G401.6 (cell line): ENCODE results near the gene SPATA12.

Experiments
- FAIRE-seq: peaks from 2 replicates; lab custom pipeline; 2012; peaks lifted over from hg19 to GRCh38; lab: Jason Lieb, UNC

The SPATA12 gene, protein sequence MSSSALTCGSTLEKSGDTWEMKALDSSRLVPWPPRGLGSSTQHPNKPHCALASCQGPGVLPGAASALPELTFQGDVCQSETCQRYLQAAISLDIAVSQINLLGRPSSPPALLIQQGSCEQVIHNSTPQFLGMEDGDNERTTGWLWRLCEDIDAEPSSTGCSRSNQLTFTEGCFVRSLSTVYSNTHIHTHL

DNA sequence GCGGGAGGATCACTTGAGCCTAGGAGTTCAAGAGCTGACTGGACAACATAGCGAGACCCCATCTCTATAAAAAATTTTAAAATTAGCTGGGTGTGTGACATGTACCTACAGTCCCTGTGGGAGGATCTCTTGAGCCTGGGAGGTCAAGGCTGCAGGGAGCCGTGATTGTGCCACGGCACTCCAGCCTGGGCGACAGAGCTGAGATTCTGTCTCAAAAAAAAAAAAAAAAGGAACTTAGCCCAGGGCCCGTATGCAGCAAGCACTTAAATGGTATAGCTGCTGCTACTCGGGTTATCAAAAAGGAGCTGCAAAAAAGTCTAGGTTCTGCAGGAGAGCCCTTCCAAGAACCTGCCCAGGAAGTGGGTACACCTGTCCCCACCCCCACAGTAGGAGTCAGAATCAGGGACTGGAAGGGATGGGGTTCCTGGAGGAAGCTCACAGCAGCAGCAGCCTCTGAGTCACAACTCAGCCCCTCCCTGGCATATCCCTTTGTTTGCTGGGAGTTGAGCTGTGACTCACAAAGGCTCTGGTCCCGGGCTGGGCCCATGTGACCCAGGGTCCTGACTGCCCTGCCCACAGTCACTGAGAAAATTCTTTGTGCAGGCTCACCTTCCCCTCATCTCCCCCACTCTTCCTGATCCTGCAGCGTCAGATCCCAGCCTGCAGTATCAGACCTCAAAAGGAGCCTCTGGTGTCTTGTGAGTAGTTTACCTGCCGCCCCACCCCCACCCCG lies at the start of gene SPATA12:
Gene SPATA12, plus strand, starts transcription at position 576 of the 733 bp plus-strand sequence. CDS start 13,031 bp downstream, outside the sequence.
- FAIRE-seq: no peak

DNA sequence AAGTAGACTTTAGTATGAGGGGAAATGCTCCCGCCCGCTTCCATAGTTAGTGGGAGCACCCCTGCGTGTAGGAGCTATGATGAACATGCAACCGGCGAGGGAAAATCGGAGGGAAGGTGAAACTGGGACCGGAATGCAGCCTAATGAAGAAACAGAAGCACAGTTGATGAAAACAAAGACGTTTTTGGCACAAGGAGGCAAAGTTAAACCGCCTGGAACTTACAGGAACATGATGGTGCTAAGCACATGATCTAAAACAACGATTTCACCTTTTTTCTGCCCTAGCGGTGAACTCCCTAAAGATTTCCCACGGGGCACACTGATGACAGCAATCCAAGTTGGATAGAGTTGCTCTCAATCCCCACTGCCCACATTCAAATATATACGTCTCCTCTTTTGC lies 49.4 kb upstream of the SPATA12 start:
- FAIRE-seq: no peak

DNA sequence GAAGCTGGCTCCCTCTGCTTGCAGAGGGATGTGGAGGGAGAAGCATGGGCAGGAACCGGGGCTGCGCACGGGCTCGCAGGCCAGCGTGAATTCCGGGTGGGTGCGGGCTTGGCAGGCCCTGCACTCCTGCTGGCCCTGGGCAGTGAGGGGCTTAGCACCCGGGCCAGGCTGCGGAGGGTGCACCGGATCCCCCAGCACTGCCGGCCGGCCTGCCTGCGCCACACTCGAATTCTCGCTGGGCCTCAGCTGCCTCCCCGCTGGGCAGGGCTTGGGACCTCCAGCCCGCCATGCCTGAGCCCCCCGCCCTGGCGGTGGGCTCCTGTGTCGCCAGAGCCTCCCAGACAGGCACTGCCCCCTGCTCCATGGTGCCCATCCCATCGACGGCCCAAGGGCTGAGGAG lies 47.6 kb upstream of the SPATA12 start:
- FAIRE-seq: no peak

GRCh38 chr3:57015350-57015729 lies 45.1 kb upstream of the SPATA12 start:
- FAIRE-seq: no peak

DNA sequence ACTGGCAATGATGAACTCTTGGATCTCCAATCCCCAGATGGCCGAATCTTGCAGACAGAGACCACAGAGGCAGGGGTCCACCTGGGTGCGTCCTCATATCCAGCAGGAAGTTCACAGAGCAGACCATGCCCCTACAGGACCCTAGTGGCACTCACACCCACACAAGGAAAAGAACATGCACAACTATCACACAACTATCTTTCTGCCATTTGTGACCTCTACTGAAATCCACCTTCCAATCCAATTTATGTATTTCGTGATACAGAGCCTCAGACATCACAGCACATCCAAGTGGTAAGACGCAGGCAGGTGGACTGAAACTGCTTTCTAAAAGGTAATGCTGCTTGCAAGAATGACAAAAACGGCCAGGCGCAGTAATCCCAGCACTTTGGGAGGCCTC lies 44.6 kb upstream of the SPATA12 start:
- FAIRE-seq: no peak

DNA sequence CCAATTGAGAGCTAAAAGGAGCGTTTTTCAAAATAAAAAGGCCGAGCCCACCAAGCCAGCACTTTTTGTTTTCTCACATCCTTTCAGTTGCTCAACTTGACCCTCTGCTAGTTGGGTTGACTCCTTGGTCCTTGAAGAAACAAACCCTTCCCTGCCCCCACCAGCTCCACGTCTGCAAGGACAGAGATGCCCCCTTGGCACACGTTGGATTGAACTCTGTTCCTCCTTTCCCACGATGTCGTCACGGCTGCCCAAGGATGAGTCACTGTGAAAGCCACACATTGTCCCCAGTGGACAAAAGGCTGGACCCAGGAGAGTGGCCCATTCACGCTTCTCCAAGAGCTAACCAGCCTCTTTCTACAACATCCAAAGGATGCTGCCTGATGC lies 43.0 kb upstream of the SPATA12 start:
- no peak for FAIRE-seq

DNA sequence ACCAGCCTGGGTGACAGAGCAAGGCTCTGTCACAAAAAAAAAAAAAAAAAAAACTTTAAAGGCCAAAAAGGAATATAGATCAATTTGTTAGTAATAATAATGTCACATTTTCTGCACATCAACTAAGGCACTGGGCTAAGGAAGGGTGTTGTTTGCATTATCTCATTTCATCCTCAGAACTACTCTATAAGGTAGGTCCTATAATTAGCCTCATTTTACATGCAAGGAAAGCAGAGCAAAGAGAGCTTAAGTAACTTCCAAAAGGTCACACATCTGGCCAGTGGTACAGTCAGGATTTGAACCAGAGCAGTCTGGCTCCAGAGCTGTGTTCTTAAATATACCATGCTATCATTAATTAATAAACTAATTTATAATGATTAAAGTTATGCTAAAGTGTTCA lies 42.2 kb upstream of the SPATA12 start:
- no peak for FAIRE-seq

DNA sequence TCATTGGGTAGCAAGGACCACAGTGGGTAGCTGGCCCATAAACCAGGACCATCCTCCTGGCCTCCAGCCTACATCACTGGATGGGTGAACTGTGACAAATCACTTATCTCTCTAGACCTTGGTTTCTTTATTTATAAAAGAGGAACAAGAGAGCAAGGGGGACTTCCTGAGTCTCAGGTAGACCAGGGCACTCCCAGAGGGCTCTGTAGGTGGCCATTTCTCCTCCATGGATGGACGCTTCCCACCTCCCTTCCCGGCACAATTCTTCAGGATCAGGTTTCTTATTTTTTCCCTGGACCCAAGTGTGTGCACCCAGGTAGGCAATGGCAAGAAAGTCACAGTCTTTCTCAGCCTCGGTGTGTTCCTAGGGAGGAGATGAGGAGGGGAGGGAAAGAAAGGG lies 41.4 kb upstream of the SPATA12 start:
- no peak for FAIRE-seq

DNA sequence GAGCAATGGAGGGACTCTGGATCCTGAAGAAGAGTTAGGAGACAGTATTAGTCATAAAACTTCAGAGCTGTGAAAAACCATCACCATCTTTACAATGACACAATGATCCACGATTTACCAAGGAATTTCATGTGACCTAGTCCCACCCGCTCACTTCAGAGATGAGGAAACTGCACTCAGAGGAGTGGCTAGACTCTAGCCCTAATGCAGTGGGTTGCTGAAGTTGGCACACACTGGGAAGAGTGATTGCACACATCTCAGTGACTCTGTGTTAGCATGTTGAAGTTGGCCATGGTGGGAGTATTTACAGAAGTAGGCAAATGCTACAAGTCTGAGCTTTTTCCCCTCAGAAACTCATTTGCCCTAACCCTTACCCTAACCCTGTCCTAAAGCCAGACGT lies 35.2 kb upstream of the SPATA12 start:
- FAIRE-seq: no peak

GRCh38 chr3:57026944-57027343 lies 33.5 kb upstream of the SPATA12 start:
- no peak for FAIRE-seq

DNA sequence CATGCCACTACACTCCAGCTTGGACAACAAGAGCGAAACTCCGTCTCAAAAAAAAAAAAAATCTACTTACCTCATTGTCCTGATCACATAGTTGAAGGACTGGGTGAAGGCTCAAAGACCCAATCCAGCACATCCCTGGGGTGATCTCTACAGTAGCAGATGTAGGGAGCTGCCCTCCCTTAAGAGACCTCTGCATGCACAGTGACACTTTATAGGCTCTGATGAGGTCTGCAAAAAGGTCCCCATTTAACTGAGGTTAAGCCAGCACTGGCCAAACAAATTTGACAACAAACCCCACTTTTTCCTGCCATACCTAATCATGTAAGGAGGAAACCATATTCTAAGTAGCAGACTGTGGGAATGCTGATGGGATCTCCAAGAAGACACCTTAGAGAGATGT lies 31.1 kb upstream of the SPATA12 start:
- no peak for FAIRE-seq

DNA sequence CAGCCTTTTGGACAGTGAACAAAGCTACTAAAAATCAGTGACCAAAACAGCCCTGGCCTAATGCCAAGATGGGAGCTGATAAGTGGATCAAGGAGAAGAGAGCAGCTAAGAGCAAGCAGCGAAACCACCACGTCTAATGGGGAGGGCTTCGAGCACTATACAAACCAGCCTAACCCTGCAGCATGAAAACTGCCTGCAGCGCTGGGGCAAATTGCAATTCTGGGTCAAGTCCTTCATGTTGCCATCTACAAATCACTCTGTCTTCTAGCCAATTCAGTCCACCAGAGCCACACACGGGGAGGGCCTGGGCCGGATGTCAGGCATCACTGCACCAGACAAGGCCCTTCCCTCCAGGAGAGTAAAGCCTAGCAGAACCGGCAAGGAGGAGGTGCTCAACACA lies 30.5 kb upstream of the SPATA12 start:
- no peak for FAIRE-seq

DNA sequence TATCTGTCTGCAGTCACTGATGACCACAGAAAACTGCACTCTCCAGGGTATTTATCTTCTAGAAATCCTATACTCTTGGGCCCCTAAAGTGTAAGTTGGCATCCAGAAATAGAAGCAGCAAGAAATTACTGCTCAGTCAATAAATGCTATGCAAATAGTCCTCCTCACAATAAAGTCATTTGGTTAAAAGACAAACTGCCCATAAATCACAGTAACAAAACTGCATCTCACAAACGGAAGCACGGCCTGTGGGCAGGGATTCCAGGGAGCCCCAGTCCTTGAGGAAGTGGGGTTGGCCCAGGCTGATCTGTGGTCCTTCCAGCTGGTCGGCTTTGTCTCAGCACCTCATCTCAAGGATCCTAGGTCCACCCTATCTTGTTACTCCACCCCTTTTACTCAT lies 29.7 kb upstream of the SPATA12 start:
- FAIRE-seq: no peak

DNA sequence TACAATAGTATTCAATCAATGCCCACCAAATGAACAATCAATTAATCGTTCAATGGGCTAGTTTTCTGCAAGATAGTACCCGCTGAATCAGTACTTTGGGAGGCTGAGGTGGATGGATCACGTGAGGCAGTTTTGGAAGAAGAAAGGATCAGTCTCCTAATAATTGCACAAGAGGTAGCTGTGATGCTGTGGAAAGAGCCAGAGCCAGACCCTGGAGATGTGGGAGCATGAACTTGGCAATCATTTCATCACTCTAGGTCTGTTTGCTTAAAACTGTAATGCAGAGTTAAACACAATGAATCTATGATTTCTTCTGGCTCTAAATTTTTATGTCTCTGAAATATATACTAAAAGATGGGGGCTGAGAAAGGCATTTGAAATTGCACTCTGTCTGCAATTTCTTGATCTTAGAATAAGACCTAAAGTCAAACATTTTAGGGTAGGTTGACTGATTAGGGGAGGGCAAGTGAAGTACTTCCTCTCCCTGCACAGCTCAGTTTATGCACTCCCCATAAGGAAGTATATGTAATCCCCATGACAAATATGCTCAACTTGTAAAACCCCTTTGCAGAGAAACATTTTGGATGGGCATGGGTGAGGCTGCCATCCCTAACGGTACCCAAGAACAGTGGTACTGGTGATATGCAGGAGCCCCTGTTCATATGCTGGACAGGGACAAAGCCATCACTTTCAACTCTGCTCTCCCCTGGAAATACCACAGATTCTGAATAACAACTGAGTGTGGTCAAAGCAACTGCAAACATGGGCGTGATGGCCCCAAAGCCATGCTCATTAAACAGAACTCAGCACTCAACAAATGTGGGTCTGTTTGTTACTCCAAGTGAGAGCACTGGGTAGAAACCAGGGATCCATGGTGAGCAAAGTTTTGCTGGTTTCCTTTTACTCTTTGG lies 28.6 kb upstream of the SPATA12 start:
- no peak for FAIRE-seq

- no peak for FAIRE-seq
Measured at GRCh38 chr3:57036952-57037351, 23.5 kb upstream of the SPATA12 start.

GRCh38 chr3:57038466-57039164 lies 21.8 kb upstream of the SPATA12 start:
- no peak for FAIRE-seq

DNA sequence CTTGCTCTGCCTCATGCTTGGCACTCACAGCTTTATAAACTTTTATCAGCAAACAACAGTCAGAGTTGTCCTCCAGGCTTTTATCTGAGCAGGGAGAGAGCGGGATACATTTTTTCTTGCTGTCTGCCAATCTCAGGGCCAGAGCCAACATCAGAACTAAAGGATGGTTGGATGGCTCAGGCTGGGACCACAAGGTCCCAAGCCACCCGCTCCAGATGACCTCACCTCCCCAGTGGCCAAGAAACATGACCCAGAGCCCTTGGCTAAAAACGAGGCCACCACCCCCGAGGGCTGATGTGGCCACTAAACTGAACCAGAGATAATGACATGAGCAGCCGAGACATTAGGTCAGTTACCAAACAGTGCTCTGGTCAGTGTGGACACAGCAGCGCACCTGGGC lies 18.8 kb upstream of the SPATA12 start:
- no peak for FAIRE-seq

- FAIRE-seq: no peak
Measured at GRCh38 chr3:57043518-57043917, 16.9 kb upstream of the SPATA12 start.

- FAIRE-seq: no peak
Measured at GRCh38 chr3:57046101-57046765, 14.2 kb upstream of the SPATA12 start.

DNA sequence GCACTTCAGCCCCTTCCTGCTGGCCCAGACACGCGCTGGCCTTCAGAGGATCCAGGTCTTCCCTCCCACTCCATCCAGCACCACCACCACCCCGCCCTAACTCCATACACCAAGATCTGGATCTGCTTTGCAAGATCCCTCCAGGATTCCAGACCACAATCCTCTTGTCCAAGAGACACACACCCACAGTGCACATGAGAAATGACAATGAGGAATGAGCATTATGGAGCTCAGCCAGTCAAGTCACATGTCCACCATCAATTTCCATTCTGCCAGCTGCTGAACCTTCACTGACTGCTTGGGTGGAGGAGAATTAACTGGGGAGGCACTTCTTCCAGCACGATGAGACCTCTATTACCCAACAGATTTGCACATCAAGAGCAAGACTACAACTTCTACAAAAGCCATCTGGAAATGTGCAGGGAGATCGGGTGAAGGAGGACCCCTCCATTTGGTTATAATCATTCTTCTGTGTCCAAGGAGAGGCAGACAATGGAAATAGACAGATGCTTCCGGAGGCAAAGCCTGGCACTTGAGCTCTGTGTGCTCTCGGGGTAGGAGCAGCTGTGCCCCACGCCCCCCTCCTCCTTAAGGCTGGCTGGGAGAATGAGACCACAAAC lies 12.3 kb upstream of the SPATA12 start:
- no peak for FAIRE-seq

GRCh38 chr3:57048728-57049127 lies 11.7 kb upstream of the SPATA12 start:
- FAIRE-seq: no peak

- FAIRE-seq: no peak
Measured at GRCh38 chr3:57052662-57053061, 7.8 kb upstream of the SPATA12 start.
